NOMO-1 treated with dmso at 0.1 percent for 144 hours (cell line): ENCODE data around the gene MACF1.
"Not testable (repeated sequence)": the region's sequence is repeated elsewhere in the genome, so short reads cannot be mapped to it uniquely, and the experiment has no call there.

Experiments
- DNase-seq: peaks from one replicate; lab custom pipeline; 2025; ENCODE audit not compliant: unreplicated experiment; lab: John Stamatoyannopoulos, UW

MACF1 gene

GRCh38 chr1:39525366-39526165 lies 321.1 kb downstream of the MACF1 start:
- no peak for DNase-seq

DNA sequence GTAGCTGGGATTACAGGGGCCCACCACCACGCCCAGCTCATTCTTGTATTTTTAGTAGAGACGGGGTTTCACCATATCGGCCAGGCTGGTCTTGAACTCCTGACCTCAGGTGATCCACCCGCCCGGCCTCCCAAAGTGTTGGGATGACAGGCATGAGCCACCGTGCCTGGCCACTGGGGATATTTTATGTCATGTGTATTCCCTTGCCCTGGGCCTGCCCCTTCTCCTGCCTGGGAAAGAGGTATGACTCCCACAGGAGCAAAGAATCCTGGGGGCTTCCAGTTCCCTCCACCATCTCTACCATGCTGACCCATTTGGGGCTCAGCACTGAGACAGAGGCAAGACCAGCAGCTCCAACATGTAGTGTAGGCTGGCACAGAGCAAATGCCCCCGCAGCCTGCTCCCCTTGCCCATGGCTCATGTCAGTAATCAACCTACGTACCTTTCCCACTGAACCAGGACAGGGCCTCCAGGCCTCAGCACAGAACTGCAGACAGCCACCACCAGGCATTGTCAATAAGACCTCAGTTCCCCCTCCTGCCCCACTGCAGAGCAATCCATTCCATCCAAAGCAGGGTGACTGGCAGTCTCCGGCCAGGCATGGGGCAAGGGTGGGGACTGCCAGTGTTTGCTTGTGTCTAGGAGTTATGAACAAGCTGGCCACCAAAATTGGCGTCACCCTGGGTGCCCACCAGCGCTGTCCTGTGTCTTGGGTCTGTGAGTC lies 322.1 kb downstream of the MACF1 start:
- no peak for DNase-seq

- DNase-seq, result not testable (repeated sequence)
These were observed 322.7 kb downstream of the MACF1 start for GRCh38 chr1:39527190-39527579.

DNA sequence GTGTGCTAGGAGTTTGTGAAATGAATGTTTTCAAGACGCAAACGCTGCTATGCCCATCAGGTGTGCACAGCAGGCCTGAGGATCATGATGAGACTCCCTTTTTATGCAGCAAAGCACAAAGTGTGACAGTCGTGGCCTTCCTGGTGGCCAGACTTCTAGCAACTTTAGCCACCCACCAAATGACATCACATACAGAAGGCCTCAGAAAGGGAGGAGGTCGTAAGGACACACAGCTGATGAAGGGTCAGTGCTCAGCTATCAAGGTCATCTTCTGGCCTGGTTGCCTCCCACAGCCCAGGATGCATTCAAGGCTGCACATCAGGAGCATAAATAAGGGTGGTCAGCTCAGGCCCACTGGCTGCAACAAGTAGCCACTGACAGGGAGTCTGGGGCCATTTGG lies 323.6 kb downstream of the MACF1 start:
- DNase-seq, result no peak

GRCh38 chr1:39529901-39530535 lies 325.5 kb downstream of the MACF1 start:
- peak; percentile 37 for DNase-seq

DNA sequence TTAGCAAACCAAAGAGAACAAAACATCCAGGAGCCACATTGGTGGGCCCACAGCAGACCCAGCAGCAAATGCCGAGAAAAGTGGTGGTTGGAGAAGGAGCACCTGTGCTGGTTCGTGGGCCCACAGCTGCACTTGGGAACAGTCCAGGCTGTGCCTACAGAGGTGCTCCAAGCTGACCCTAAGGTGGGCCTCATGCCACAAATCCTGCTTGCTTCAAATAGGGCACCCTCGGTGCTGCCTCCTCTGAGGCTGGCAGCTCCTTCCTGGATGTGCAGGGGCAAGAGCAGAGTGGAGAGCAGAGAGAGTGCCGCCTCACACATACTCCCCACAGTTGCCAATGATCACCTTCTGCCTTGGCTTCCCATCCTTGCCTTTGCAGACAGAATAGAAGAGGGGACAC lies 327.0 kb downstream of the MACF1 start:
- DNase-seq, result no peak

GRCh38 chr1:39533442-39533841 lies 328.9 kb downstream of the MACF1 start:
- DNase-seq, result no peak
